ENCODE measurements around the gene SHCBP1.

The SHCBP1 gene

DNA sequence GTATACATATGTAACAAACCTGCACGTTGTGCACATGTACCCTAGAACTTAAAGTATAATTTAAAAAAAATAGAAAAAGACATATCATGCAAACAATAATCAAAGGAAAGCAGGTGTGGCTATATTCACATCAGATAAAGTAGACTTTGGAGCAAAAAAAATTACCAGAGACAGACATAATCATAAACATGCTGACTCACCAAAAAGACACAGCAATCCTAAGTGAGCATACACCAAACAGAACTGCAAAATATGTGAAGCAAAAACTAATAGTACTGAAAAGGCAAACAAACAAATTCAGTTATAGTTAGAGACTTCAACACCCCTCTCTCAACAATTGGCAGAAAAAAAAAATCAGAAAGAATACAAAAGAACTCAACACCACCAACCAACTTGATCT, 29.9 kb downstream of the SHCBP1 start:
- H3K36me3 ChIP-seq (ENCODE audit: insufficient read depth, low read length) = no peaks in the 10 kb centered on the region; the same call in 1 of the 2 replicates
- no peak overlapping the region for H3K9ac ChIP-seq (ENCODE audit: insufficient read length)
- TF ChIP-seq POLR2AphosphoS5 (IDR thresholded peaks at IDR 0.05; ENCODE audit: borderline replicate concordance, low read depth, low read length) (no peak), FOXP2 (optimal IDR thresholded peaks at IDR 0.05; ENCODE audit: control extremely low read depth, extremely low read length, insufficient read depth) (no peak), EZH2 (IDR thresholded peaks at IDR 0.05) (no peak)
- no peak overlapping the region for H3K27ac ChIP-seq
- no peaks in the 10 kb centered on the region for H3K9me3 ChIP-seq (ENCODE audit: low read depth, low read length)
- DNase-seq (ENCODE audit: low read depth, low spot score) = no peak
- H3K4me3 ChIP-seq = no peak overlapping the region

DNA sequence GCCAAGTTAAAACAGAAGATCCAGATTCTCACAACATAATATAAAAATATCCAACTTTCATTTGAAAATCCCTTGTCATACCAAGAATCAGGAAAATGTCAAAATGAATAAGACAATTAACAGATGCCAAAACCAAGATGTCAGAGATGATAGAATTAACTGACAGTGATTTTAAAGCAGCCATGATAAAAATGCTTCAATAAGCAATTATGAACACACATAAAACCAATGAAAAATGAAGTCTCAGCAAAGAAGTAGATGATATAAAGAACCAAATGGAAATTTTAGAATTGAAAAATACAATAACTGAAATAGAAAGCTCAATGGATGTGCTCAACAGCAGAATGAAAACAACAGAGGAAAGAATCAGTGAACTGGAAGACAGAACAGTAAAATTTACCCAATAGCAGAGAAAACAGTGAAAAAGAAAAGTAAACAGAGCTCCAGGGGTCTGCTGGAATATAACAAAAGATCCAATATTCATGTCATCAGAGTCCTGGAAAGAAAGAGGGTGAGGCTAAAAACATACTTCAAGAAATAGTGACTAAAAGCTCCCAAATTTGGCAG, 35.1 kb downstream of the SHCBP1 start:
- DNase-seq (ENCODE audit: low read depth, low spot score) = no peak
- Histone ChIP-seq H3K9ac (ENCODE audit: insufficient read length) (no peak overlapping the region), H3K36me3 (ENCODE audit: insufficient read depth, low read length) (no peaks in the 10 kb centered on the region; the same call in 1 of the 2 replicates), H3K9me3 (ENCODE audit: low read depth, low read length) (no peaks in the 10 kb centered on the region), H3K27ac (no peak overlapping the region), H3K4me3 (no peak overlapping the region)
- TF ChIP-seq FOXP2 (optimal IDR thresholded peaks at IDR 0.05; ENCODE audit: control extremely low read depth, extremely low read length, insufficient read depth) (no peak), POLR2AphosphoS5 (IDR thresholded peaks at IDR 0.05; ENCODE audit: borderline replicate concordance, low read depth, low read length) (no peak), EZH2 (IDR thresholded peaks at IDR 0.05) (no peak)

DNA sequence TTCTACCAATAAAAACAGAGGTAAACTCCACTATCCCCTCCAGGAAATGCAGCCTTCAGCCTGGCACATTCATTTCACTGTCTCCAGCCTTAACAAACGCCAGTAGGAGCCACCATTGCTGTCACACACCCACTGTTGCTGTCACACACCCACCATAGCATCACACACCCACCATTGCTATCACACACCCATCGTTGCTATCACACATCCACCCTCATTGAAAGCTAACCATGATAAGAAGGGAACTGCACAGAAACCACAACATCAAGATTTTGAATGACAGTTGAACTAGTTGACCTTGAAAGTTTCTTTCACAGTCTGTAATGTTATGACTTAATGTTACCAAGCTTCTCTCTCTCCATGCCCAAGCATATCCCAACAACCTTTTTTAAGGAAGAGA, 38.1 kb downstream of the SHCBP1 start:
- no peak overlapping the region for H3K4me3 ChIP-seq
- no peak overlapping the region for H3K27ac ChIP-seq
- no peaks in the 10 kb centered on the region for H3K9me3 ChIP-seq (ENCODE audit: low read depth, low read length)
- DNase-seq (ENCODE audit: low read depth, low spot score) = no peak
- no peaks in the 10 kb centered on the region; the same call in 1 of the 2 replicates for H3K36me3 ChIP-seq (ENCODE audit: insufficient read depth, low read length)
- TF ChIP-seq FOXP2 (optimal IDR thresholded peaks at IDR 0.05; ENCODE audit: control extremely low read depth, extremely low read length, insufficient read depth) (no peak), EZH2 (IDR thresholded peaks at IDR 0.05) (no peak), POLR2AphosphoS5 (IDR thresholded peaks at IDR 0.05; ENCODE audit: borderline replicate concordance, low read depth, low read length) (no peak)
- no peak overlapping the region for H3K9ac ChIP-seq (ENCODE audit: insufficient read length)

DNA sequence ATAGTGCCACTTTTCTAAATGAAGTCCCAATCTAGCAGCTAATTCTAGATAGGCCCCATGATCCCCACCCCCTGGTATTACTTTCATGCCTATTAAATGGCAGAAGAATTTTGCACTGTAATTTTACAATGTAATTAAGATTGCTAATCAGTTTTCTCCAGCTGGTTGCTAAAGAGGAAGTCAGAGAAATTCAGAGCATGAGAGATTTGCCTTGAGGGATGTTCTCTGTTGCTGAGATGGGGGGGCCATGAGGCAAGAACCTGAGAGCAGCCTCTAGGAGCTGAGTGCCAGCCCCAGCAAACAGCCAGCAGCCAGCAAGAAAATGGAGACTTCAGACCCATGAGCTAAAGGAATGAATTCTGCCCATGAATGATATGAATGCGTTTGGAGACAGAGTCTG, 38.9 kb downstream of the SHCBP1 start:
- Histone ChIP-seq H3K4me3 (no peak overlapping the region), H3K27ac (no peak overlapping the region), H3K36me3 (ENCODE audit: insufficient read depth, low read length) (no peaks in the 10 kb centered on the region; the same call in 1 of the 2 replicates), H3K9me3 (ENCODE audit: low read depth, low read length) (no peaks in the 10 kb centered on the region), H3K9ac (ENCODE audit: insufficient read length) (no peak overlapping the region)
- DNase-seq (ENCODE audit: low read depth, low spot score) = no peak
- TF ChIP-seq POLR2AphosphoS5 (IDR thresholded peaks at IDR 0.05; ENCODE audit: borderline replicate concordance, low read depth, low read length) = no peak
- no peak for TF ChIP-seq FOXP2 (optimal IDR thresholded peaks at IDR 0.05; ENCODE audit: control extremely low read depth, extremely low read length, insufficient read depth)
- TF ChIP-seq EZH2 (IDR thresholded peaks at IDR 0.05) = no peak

DNA sequence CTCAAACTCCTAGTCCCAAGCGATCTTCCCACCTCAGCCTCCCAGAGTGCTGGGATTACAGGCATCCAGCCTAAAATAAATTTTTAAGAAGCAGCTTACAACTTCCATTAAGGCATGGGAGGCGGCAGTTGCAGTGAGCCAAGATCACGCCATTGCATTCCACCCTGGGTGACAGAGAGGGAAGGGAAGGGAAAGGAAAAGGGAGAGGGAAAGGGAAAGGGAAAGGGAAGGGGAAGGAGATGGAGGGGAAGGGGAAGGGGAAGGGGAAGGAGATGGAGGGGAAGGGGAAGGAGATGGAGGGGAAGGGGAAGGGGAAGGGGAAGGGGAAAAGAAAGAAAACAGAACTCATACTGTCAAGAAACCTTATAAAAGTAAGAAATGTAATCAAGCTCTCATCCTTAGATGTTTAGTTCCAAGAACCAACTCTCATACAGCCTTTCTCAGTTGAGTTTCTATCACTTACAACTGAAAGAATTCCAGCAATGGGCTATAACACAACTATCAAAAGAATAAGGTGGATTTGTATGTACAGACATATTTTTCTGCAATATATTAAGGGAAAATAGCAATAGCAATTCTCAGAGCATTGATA, 43.1 kb downstream of the SHCBP1 start:
- no peak overlapping the region for H3K27ac ChIP-seq
- no peak for DNase-seq (ENCODE audit: low read depth, low spot score)
- H3K9ac ChIP-seq (ENCODE audit: insufficient read length) = no peak overlapping the region
- TF ChIP-seq EZH2 (IDR thresholded peaks at IDR 0.05) (no peak), FOXP2 (optimal IDR thresholded peaks at IDR 0.05; ENCODE audit: control extremely low read depth, extremely low read length, insufficient read depth) (no peak), POLR2AphosphoS5 (IDR thresholded peaks at IDR 0.05; ENCODE audit: borderline replicate concordance, low read depth, low read length) (no peak)
- H3K36me3 ChIP-seq (ENCODE audit: insufficient read depth, low read length) = no peaks in the 10 kb centered on the region; the same call in 1 of the 2 replicates
- H3K4me3 ChIP-seq = no peak overlapping the region
- H3K9me3 ChIP-seq (ENCODE audit: low read depth, low read length) = no peaks in the 10 kb centered on the region

DNA sequence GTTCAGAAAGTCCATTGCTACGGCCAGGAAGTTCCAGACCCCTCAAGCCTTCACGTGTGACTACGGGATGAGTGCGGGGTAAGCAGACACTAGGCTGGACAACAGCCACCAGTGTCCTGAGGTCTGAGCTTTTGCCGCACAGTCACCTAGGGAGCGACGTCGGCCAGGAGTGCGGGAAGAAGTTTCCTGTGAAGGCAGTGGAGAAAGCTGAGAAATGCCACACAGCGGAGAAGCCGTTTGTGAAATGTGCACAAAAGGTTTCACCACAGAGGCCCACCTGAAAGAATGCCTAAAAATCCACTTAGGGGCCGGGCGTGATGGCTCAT, 47.4 kb downstream of the SHCBP1 start:
- TF ChIP-seq EZH2 (IDR thresholded peaks at IDR 0.05) (no peak), POLR2AphosphoS5 (IDR thresholded peaks at IDR 0.05; ENCODE audit: borderline replicate concordance, low read depth, low read length) (no peak), FOXP2 (optimal IDR thresholded peaks at IDR 0.05; ENCODE audit: control extremely low read depth, extremely low read length, insufficient read depth) (no peak)
- H3K9me3 ChIP-seq (ENCODE audit: low read depth, low read length) = no peaks in the 10 kb centered on the region
- H3K27ac ChIP-seq = no peak overlapping the region
- DNase-seq (ENCODE audit: low read depth, low spot score) = no peak
- no peak overlapping the region for H3K4me3 ChIP-seq
- H3K36me3 ChIP-seq (ENCODE audit: insufficient read depth, low read length) = no peaks in the 10 kb centered on the region
- no peak overlapping the region for H3K9ac ChIP-seq (ENCODE audit: insufficient read length)

DNA sequence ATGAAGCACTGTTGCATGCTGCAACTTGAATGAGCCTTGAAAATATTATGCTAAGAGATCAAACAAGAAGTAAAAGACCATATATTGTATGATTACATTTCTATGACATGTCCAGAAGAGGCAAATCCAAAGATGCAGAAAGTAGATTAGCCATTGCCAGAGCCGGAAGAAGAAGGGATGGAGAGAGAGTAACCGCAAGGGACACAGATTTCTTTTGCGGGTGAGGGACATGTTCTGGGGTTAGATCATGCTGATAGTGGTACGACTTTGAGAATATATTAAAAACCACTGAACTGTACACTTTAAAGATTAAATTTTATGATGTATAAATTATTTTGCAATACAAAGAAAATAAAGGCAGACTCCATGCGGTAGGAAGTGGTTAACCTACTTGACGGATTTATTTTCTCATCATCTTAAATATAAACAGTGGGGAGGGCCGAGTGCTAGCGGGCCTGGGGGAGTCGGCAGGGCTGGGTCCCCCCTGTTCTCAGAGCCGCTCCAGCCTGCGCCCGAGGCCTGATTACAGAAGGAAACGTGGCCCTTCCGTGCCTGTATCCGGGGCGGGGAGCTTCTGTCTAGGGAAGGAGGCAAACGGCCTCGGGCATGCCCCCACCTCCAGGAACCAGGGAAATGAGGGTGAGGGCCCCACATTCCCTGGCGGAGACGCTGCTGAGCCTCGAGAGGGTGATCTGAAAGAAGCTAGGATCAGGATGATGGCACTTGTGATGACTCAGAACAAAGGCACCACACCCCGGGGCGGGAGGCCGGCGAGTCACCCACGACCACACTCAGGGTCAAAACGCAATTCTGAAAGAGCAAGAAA, 48.0 kb downstream of the SHCBP1 start:
- Histone ChIP-seq H3K36me3 (ENCODE audit: insufficient read depth, low read length) (no peaks in the 10 kb centered on the region), H3K4me3 (no peak overlapping the region), H3K27ac (no peak overlapping the region), H3K9me3 (ENCODE audit: low read depth, low read length) (no peaks in the 10 kb centered on the region), H3K9ac (ENCODE audit: insufficient read length) (no peak overlapping the region)
- no peak for TF ChIP-seq POLR2AphosphoS5 (IDR thresholded peaks at IDR 0.05; ENCODE audit: borderline replicate concordance, low read depth, low read length)
- no peak for TF ChIP-seq EZH2 (IDR thresholded peaks at IDR 0.05)
- TF ChIP-seq FOXP2 (optimal IDR thresholded peaks at IDR 0.05; ENCODE audit: control extremely low read depth, extremely low read length, insufficient read depth) = no peak
- peak; percentile 12 for DNase-seq (ENCODE audit: low read depth, low spot score)

DNA sequence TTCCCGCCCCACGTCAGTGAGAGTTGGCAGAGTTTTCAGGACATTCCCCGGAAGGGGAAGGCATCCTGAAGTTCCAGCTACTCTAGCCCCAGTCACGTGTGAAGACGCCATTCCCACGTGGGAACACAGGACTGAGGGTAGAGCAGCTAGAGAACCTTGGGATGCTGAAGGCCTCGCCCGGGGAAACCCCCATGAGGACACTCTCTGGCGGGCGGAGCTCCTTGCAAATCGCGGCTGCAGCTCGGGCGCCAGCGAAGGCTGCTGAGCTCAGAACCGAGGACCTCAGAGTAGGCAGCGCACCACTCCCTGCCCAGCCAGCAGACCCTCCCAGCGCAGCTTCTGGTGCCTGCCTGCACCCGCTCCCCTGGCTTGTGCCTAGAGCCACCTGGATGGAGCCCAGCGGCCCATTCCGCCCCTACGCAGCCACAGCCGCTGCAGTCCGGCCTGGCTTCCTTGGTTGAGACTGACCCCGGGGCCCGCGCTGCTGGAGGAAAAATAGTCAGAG, 51.9 kb downstream of the SHCBP1 start:
- no peak overlapping the region for H3K27ac ChIP-seq
- DNase-seq (ENCODE audit: low read depth, low spot score) = no peak
- TF ChIP-seq FOXP2 (optimal IDR thresholded peaks at IDR 0.05; ENCODE audit: control extremely low read depth, extremely low read length, insufficient read depth) (no peak), EZH2 (IDR thresholded peaks at IDR 0.05) (no peak), POLR2AphosphoS5 (IDR thresholded peaks at IDR 0.05; ENCODE audit: borderline replicate concordance, low read depth, low read length) (no peak)

More for the DNA sequence above, 51.9 kb downstream of the SHCBP1 start:
- Histone ChIP-seq H3K9me3 (ENCODE audit: low read depth, low read length) (no peaks in the 10 kb centered on the region), H3K36me3 (ENCODE audit: insufficient read depth, low read length) (no peaks in the 10 kb centered on the region), H3K9ac (ENCODE audit: insufficient read length) (no peak overlapping the region), H3K4me3 (no peak overlapping the region)
